Measurements from ENCODE around the gene KCTD8. TPM values are rescaled to one million over a fixed set of nuclear protein-coding genes. Genes with fewer than 3 reads are reported as not detected.
A peak's percentile ranks its signal among the peaks of the same experiment; 100 is the strongest.

The KCTD8 gene
- total RNA-seq = 0.22 TPM
- long read RNA-seq, partial matches to known transcripts = 0 of 1 reads
- long read RNA-seq, other reads (novel, unspliced or antisense) = 1 of 1 reads

GRCh38 chr4:44448521-44449461 lies at the start of gene KCTD8:
Gene KCTD8, minus strand, starts transcription at chr4:44448809.
- intact Hi-C loops (cut with micrococcal nuclease) = no loop called here
- peak; percentile 90 for DNase-seq
- peak; percentile 97 for ATAC-seq

GRCh38 chr4:44494810-44495701 lies 46.4 kb upstream of the KCTD8 start:
- intact Hi-C loops (cut with micrococcal nuclease) = no loop called here
- DNase-seq (no peak), ATAC-seq (no peak)

GRCh38 chr4:44493924-44494323 lies 45.3 kb upstream of the KCTD8 start:
- DNase-seq = no peak
- intact Hi-C loops (cut with micrococcal nuclease) = no loop called here
- no peak for ATAC-seq

GRCh38 chr4:44487341-44487740 lies 38.7 kb upstream of the KCTD8 start:
- intact Hi-C loops (cut with micrococcal nuclease) = no loop called here
- ATAC-seq = no peak
- no peak for DNase-seq

- no peak for DNase-seq
- no peak for ATAC-seq
- intact Hi-C loops (cut with micrococcal nuclease) = no loop called here
Observed at GRCh38 chr4:44479731-44480130, 31.1 kb upstream of the KCTD8 start.

GRCh38 chr4:44462259-44462658 lies 13.7 kb upstream of the KCTD8 start:
- intact Hi-C loops (cut with micrococcal nuclease) = no loop called here
- DNase-seq (no peak), ATAC-seq (no peak)

- peak; percentile 49 for ATAC-seq
- intact Hi-C loops (cut with micrococcal nuclease) = no loop called here
Observed at GRCh38 chr4:44447563-44448504, 775 bp downstream of the KCTD8 start.

GRCh38 chr4:44446801-44447562 lies 1.6 kb downstream of the KCTD8 start:
- DNase-seq (no peak), ATAC-seq (no peak)
- intact Hi-C loops (cut with micrococcal nuclease) = no loop called here

More at GRCh38 chr4:44447563-44448504, 775 bp downstream of the KCTD8 start:
- DNase-seq = peak; percentile 46

- intact Hi-C loops (cut with micrococcal nuclease) = no loop called here
- no peak for DNase-seq
- ATAC-seq = no peak
Observed at GRCh38 chr4:44446191-44446590, 2.4 kb downstream of the KCTD8 start.

- ATAC-seq (no peak), DNase-seq (no peak)
- intact Hi-C loops (cut with micrococcal nuclease) = no loop called here
Observed at GRCh38 chr4:44438687-44439086, 9.9 kb downstream of the KCTD8 start.

GRCh38 chr4:44434247-44434646 lies 14.4 kb downstream of the KCTD8 start:
- DNase-seq (no peak), ATAC-seq (no peak)
- intact Hi-C loops (cut with micrococcal nuclease) = no loop called here

- no peak for ATAC-seq
- no peak for DNase-seq
- intact Hi-C loops (cut with micrococcal nuclease) = no loop called here
Observed at GRCh38 chr4:44425614-44426208, 22.9 kb downstream of the KCTD8 start.

- intact Hi-C loops (cut with micrococcal nuclease) = no loop called here
- ATAC-seq = peak; percentile 43
- DNase-seq = no peak
Observed at GRCh38 chr4:44422912-44423311, 25.7 kb downstream of the KCTD8 start.

GRCh38 chr4:44421330-44422065 lies 27.1 kb downstream of the KCTD8 start:
- intact Hi-C loops (cut with micrococcal nuclease) = no loop called here
- DNase-seq (no peak), ATAC-seq (no peak)

GRCh38 chr4:44415251-44415650 lies 33.4 kb downstream of the KCTD8 start:
- ATAC-seq (no peak), DNase-seq (no peak)
- intact Hi-C loops (cut with micrococcal nuclease) = no loop called here

GRCh38 chr4:44368413-44369167 lies 80.0 kb downstream of the KCTD8 start:
- no peak for DNase-seq
- intact Hi-C loops (cut with micrococcal nuclease) = no loop called here
- ATAC-seq = no peak

All from left ventricle myocardium superior (tissue), 1 donor.